ENCODE measurements around the gene ENOX1.
"Not testable (repeated sequence)": the region's sequence is repeated elsewhere in the genome, so short reads cannot be mapped to it uniquely, and the experiment has no call there.

Gene ENOX1

DNA sequence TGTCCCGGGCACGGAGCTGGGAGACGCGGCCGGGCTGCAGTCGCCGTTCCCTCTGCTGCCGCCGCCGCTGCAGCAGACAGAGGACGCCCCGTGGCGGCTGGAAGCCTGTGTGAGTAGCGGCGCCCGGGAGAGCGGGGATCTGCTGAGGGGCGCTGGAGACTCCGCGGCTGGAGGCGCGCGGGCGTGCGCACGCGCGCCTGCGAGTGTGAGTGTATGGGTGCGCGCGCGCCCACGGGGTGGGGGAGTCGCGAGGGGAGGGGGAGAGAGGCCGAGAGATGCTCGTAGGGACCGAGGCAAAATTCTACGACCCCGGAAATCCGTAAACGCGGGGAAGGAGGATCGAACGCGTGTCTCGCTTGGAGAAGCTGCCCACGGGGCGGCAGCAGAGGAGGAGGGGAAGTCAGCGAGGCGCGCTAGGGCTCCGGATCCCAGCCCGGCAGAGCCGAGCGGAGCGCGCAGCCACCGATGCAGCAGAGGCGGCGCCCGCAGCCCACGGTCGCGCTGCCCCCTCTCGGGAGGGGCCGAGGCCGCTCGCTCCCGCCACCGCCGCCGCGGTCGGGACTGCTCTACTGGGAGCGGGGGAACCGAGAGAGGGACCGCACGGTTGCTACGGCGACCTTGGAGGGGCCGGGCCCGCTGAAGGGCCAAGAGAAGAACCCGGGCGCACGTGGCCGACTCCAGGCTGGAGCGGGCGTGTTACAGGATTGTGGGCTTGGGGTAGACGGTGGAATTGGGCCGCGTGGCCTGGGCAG lies at the start of gene ENOX1:
ENOX1 (minus strand) TSS at position 207 of the 752 bp plus-strand sequence.
- no peak for DNase-seq (ENCODE audit: low read depth)

DNA sequence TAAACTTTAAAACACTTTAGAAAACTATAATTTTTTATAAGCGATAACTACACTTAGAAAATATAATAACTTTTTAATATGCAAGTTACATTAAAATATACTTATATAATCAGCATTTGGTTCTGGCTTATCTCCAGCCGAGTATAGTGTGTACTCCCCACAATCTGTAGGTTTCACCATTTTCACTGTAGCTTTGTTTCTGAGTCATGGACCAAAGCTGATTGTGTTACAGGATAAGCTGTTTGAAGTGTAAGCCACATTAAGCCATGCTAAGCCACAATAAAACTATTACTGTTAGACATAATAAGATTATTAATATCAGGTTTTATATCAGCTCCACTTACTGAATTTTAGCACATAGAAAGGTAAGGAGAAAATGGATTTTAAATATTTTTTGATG lies 48.9 kb upstream of the ENOX1 start:
- DNase-seq (ENCODE audit: low read depth), result no peak

DNA sequence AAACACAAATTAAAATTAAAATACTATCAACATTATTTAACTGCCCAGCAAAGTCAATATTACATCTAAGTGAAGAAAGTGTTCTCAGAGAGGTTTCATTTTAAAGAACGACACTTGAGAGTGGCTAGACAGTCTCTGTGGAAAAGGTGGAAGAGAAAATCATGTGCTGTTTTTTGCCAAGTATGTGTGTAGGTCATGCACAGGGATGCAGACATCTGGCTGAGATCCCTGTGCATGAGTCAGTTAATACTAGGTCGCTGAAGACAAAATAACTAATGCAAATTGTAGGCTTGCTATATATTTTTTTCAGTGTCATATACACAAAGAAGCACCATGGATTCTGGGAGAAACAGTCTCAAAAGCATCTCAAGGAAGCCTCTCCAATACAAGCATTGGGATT lies 44.3 kb upstream of the ENOX1 start:
- DNase-seq (ENCODE audit: low read depth), result no peak

DNA sequence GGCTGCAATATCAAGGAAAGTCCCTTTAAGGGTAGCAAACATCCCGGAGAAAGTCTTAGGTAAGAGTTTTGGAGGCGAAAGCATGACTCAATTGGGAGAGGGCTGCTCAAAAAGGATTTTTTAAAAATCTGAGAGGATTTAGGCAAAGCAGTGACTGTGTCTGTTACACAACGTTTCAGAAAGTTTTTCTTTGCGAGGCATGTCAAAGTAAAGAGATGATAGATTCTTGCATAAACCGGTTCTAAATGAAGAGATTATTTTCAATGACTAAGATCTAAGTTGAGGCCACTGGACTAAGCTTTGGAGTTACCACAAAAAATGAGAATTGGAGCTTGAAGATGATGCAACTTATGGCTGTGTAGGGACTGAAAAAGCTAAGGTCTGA lies 43.7 kb upstream of the ENOX1 start:
- no peak for DNase-seq (ENCODE audit: low read depth)

GRCh38 chr13:43824656-43825055 lies 37.9 kb upstream of the ENOX1 start:
- DNase-seq (ENCODE audit: low read depth), result not testable (repeated sequence)

DNA sequence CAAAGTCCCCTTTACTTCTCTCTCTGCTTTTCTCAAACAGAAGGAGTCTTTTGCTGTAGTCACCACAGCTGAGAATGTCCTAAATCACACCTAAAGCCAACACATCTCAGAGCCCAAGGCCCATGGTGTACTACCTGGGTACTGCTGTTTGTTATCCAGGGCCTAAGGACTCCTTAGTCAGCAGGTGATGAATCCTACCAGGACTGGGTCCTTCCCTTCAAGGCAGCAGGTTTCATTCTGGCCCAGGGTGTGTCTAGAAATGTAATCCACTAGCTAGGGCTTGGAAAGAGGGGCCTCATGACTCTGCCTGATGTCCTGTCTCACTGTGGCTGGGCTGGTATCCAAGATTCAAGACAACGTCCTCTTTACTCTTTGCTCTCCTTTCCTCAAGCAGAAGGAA lies 36.2 kb upstream of the ENOX1 start:
- DNase-seq (ENCODE audit: low read depth), result no peak

DNA sequence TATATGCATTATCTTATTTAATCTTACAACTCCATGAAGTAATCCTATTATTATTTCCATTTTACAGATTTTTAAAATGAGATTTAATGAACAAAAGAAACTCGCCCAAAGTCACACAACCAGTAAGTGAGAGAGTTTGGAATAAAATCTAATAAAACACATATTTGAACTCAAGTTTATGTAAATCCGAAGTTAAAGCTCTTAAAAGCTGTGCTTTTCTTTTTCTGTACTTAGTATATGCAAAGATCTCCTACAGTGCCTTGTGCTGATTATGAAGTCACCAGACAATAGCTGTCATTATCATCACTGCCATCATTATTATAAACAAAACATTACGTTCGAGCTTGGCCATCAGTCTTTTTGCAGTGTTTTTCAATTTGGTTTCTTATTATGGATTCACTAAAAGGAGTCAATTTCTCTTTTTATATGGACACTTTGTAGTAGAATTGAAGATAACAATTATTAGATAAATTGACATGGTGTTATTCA lies 29.7 kb upstream of the ENOX1 start:
- no peak for DNase-seq (ENCODE audit: low read depth)

DNA sequence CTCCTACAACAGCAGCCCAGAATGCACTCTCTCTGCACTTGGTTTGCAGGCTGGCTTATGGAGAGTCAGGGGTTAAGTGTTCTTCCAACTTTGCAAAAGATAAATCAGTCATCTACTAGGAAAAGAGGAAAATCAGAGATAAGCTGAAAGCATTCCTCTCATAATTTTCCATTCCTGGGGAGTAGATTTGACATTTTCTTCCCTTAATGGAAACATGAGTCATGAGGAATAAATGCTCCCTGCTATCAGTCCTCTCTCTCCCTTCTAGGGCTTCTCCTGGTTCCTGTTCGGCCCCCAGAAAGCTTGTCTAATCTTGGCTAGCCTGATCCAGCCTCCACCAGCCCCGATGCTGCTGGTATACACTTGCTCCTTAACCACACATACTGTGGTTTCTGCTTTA lies 28.4 kb upstream of the ENOX1 start:
- DNase-seq (ENCODE audit: low read depth), result no peak

GRCh38 chr13:43808676-43809075 lies 21.9 kb upstream of the ENOX1 start:
- no peak for DNase-seq (ENCODE audit: low read depth)

GRCh38 chr13:43805681-43806128 lies 18.9 kb upstream of the ENOX1 start:
- no peak for DNase-seq (ENCODE audit: low read depth)

DNA sequence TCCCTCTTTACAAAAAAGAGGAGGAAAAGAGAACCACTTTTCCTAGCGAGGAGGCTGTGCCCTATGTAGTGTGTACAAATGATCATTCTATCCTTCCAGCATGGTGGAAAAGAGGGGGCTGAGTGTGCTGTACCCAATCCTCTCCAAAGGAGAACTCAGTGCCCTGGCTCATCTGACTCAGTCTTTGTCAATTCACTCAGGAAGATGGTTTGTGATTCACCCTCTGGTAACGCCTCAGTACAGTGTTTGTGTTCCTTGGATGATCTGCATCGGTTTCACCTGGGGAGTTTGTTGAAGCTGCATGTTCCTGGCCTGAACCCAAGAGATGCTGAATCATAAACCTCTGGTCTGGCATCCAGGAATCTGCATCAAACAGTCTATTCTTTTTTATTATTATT lies 18.3 kb upstream of the ENOX1 start:
- no peak for DNase-seq (ENCODE audit: low read depth)

- no peak for DNase-seq (ENCODE audit: low read depth)
Measured at GRCh38 chr13:43804461-43805070, 17.8 kb upstream of the ENOX1 start.

DNA sequence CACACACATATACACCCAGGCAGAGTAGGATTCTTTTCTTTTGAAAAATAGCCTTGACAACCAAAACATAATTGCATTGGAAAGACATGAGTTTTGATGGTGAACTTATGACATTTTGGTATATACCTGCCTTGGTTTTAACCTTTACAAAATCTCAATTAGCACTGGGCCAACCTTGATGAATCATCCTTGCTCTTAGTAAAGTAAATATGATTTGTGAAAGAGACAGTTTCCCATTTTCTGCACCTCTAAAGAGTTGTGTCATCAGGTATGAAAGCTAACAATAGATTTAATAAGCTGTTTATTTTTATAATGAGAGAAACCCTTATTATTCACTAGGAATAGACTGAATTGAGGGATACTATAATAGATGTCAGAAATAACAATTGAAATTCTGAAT lies 15.7 kb upstream of the ENOX1 start:
- no peak for DNase-seq (ENCODE audit: low read depth)

GRCh38 chr13:43800828-43801227 lies 14.1 kb upstream of the ENOX1 start:
- DNase-seq (ENCODE audit: low read depth), result no peak

DNA sequence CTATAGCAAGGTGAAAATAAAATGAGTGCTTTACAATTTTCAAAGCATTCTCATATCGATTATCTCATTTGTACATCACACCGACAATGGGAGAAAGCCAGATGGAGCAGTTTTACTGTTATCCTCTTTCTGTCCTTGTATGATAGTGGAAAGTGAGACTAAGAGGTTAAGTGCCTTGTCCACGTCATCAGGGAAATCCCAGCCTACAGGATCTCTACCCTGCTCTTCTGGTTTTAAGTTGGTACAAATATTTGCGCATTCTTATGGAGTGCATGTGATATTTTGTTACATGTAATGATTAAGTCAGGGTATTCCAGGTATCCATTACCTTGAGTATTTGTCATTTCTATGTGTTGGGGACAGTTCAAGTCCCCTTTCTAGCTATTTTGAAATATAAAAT lies 12.4 kb upstream of the ENOX1 start:
- DNase-seq (ENCODE audit: low read depth), result no peak

DNA sequence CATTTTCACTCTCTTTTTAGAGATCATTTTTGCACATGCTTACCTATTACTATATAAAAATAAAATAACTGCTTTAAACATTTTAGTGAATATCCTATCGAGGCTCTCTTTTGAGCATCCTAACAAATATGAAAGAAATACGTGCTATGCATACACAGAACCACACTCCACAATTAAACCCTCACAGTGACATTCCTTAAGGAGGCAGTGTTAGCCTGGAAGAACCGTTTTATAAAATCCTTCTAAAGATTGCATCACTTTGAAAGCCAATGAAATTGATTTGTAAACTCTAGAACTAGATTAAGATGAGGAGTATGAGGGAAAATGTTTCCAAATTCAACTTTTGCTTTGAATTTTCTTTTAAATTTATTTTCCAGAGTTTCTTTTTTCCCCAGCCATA lies 11.1 kb upstream of the ENOX1 start:
- no peak for DNase-seq (ENCODE audit: low read depth)

DNA sequence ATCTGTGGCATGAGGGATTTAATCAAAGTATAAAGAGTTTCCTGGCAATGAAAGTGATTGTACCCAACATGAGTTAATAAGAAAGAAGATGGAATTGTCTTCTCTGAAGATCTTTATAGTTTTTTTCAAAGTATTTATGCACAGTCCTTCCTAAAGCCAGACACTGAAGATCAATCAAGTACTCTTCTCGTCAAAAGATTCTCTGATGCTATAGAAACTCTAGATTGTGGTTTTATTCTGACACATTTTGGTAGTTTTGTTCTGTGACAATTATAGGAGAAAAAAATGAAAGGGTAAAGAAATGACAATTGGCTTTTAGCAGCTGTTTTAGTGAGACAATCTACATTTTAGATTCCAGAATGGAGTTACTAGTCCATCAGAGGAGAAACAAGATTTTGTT lies 10.4 kb upstream of the ENOX1 start:
- no peak for DNase-seq (ENCODE audit: low read depth)

DNA sequence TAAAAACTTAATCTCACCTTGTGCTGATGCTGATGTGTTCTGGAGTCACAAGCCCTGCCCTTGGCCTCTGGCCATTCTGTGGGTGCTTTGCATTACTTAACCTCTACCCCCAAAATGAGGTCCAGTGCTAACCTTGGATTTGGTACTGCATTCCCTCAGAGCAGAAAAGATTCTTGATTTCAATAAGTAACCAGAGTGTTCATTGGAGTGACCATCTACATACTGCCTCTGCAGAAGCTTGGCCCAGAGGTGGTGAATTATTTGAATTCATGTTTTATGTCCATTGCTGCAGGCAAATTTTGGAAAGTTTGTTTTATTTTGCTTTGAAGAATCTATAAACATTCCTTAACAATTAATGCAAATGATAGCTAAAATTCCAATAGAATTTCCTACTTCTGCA lies 7.6 kb upstream of the ENOX1 start:
- no peak for DNase-seq (ENCODE audit: low read depth)

DNA sequence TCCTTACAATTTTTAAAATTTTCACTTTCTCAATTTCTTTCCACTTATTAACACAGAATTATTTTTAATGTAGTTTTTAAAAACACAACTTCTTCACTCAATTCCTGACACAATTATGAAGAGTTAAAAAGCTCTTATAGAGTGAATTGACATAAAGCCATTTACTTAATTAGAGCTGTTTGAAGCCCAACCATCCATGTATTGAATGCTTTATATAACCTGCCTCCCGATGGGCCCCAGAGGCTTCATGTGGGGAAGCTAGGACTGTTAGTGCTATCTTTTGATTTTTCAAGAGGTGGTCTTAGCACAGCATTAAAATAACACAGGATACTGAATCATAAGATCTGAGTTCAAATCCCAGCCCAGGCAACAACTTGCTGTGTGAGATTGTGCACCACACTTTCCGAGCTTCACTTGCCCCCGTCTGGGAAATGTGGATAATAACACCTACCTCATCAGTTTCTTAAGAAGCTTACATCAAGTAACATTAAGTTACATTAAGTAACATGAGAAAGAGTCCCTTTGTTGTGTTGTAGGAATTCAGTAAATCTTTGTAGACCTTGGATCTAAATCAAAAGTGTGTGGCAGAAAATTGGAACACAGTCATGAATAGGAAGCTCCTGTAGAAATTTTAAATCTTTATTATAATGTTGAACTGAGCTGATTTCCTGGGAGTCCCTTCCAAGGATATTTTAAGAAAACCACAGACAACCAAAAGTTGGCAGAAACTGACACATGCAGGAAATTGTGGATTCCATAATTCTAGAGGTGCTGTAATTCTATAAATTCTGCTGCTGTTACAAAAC lies 5.5 kb upstream of the ENOX1 start:
- DNase-seq (ENCODE audit: low read depth), result no peak

GRCh38 chr13:43787997-43788396 lies 1.2 kb upstream of the ENOX1 start:
- no peak for DNase-seq (ENCODE audit: low read depth)

DNA sequence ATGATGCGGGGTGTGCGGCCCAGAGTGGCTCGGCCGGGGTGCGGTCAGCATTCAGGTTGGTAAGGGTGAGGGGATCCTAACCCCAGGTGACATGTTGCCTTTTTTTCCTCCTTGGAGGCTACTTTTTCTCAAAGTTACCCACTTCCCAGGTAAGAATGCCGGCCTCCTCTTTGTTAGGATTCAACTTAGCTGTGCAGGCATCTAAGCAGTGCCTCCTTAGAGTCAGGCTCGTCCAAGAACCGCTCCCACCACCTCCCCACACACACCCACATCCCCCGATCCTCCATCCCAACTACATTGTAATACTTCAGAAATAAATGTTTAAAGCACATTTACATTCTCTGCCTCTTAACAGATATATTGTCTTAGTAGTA lies 733 bp upstream of the ENOX1 start:
- no peak for DNase-seq (ENCODE audit: low read depth)

DNA sequence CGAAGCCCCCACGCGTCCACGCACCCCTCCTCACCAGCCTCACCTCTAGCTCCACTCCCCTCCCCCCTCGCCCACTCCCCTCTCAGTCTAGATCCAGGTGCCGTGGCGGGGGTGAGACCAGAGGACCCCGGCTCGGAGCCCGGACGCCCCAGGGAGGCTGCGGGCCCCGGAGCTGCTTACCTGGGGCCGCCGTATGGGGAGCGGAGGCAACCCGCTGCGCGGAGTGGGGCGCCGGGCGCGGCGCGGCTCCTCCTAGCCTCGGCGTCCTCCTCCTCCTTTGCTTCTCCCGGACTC lies 353 bp downstream of the ENOX1 start:
- DNase-seq (ENCODE audit: low read depth), result no peak

All from stimulated activated CD4-positive, alpha-beta T cell treated with anti-CD3 and anti-CD28 coated beads, Interleukin-2, amount 100 ng/mL, for 4 hours (primary cell).